GM12864 (cell line): ENCODE measurements around the gene SLC9A7.
"Not testable (repeated sequence)": the region's sequence is repeated elsewhere in the genome, so short reads cannot be mapped to it uniquely, and the experiment has no call there.

Experiments
- DNase-seq: peaks from one replicate; pipeline ENCODE4 v3.0.0-alpha.2; 2011; ENCODE audit warnings: low read depth
- H3K4me3 ChIP-seq: 2 replicates; pipeline ENCODE4 v1.5.1; 2011; ENCODE audit warnings: mild to moderate bottlenecking, low read depth, low read length, control low read depth
- TF ChIP-seq, protein P1 (sequence below): IDR thresholded peaks from 2 replicates; pipeline ENCODE4 v1.5.1; 2011; ENCODE audit warnings: low read depth, mild to moderate bottlenecking, moderate library complexity, low read length, control low read depth, inconsistent platforms; ENCODE audit errors: missing control alignments

Gene SLC9A7

DNA sequence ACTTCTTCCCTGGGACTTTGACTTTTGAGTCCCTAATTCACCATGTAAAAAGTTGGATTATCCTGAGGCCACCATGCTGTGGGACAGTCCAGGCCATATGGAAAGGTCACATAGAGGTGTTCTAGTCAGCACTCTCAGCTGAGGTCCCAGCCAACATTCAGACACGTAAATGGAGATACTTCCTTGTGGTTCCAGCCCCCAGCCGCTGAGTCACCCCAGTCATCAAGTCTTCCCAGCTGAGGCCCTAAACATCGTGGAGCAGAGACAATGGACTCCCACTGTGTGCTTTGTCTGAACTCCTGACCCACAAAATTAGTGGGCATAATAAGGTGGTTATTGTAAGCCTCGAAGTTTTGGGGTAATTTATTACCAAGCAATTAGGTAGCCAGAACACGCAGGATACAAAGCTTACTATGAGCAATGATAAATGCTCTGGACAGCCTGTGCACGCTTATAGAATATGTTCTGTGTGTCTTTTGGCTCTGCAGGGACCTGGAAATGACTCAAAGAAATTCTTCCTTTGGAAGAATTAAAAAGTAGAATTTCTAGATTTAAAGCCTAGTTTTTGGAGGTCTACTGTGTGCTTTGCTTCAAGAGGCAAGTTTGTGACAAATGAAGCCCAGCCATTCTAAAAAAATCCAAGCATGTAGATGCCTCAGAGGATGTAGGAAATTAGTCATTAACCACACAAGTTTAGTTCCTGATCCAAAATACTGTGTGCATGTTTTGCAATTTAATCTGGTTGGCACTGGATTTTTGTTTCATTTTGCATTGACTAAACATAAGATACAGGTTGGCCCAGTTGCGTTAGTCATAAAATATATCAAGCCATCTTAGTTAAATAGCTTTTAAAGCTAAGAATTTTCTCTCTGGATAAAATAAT, 33.2 kb upstream of the SLC9A7 start:
- no peak overlapping the region for H3K4me3 ChIP-seq
- TF ChIP-seq, protein P1, sequence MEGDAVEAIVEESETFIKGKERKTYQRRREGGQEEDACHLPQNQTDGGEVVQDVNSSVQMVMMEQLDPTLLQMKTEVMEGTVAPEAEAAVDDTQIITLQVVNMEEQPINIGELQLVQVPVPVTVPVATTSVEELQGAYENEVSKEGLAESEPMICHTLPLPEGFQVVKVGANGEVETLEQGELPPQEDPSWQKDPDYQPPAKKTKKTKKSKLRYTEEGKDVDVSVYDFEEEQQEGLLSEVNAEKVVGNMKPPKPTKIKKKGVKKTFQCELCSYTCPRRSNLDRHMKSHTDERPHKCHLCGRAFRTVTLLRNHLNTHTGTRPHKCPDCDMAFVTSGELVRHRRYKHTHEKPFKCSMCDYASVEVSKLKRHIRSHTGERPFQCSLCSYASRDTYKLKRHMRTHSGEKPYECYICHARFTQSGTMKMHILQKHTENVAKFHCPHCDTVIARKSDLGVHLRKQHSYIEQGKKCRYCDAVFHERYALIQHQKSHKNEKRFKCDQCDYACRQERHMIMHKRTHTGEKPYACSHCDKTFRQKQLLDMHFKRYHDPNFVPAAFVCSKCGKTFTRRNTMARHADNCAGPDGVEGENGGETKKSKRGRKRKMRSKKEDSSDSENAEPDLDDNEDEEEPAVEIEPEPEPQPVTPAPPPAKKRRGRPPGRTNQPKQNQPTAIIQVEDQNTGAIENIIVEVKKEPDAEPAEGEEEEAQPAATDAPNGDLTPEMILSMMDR = no peak
- DNase-seq = peak; percentile 16

DNA sequence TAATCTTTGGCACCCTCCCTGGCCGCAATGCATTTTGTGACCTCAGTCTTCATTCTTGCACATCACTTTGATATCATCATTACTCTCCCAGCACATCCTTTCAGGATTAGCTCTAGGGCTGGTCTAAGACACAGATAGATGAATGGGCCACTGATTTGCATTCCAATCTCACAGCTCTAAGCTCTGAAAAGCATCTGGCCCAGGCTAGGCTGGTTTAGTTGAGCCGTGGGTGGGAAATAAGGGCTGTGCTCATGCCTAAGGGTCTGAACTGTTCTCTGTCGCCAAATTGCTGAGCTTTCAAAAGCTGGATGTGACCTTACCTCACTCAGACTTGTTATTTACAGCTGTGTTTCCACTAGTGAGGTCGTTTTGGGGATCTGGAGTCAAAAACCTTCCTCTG, 30.0 kb upstream of the SLC9A7 start:
- TF ChIP-seq, protein P1 = no peak
- DNase-seq = no peak
- H3K4me3 ChIP-seq = no peak overlapping the region

DNA sequence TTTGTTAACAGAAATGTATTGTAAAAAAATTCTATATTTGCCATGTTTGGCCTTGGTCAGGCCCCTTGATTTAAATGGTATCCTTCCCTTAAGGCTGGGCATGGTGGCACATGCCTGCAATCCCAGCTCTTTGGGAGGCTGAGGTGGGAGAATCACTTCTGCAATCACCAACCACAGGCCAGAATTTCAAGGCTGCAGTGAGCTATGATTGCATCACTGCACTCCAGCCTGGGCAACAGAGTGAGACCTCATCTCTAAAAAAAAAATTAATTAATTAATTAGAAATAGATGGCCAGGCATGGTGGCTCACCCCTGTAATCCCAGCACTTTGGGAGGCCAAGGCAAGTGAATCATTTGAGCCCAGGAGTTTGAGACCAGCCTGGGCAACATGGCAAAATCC, 25.5 kb upstream of the SLC9A7 start:
- not testable (repeated sequence) for DNase-seq, H3K4me3 ChIP-seq

DNA sequence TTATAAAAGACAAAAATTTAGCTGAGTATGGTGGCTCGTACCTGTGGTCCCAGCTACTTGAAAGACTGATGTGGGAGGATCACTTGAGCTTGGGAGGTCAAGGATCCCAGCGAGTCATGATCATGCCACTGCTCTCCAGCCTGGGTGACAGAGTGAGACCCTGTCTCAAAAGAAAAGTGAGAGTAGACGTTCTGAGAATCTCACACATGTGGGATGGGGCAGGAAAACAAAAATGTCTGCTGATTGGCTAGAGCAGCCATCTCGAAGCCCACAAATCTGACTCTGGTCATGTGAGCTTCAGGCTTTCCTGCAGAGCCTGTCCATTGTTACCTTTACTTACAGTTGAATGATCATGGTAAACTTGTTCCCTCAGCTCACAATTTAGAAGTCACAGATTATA, 23.1 kb upstream of the SLC9A7 start:
- DNase-seq = no peak
- no peak overlapping the region for H3K4me3 ChIP-seq
- TF ChIP-seq, protein P1 = no peak

DNA sequence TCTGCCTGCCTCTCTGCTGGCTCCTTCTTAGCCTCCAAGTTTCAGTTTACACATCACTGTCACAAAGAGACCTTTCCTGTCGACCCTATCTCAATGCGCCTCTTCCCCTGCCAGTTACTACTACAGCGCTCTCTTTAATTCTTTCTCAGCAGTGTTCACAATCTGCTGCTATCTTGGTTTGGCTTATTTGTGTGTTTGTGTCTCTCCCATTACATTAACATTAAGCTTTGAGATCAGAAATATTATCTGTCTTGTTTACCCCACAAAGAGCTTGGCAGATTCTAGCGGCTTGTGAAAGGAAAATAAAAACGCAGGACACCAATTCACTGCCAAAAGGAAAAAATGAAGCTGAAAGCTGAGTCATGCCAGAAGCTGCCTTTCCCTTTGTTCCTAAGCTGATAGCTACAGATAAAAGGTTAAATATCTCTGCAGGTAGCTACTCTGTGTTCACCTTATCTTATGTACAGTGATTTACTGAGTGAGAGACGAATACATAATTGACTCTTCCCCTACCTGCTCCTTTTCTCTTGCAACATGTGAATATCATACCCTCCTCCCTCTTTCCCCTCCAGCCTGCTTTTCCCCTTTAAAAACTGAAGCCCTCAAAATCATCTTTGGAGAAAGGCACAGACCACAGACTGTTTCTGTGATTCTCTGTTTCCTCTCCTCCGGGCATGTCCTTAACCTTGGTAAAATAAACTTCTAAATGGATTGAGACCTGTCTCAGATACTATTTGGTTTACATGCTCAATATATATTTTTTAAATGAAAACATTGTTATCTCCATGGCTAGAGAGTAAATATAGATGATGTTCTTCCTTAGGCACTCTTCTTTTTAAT, 19.3 kb upstream of the SLC9A7 start:
- TF ChIP-seq, protein P1 = no peak
- no peak for DNase-seq
- no peak overlapping the region for H3K4me3 ChIP-seq

DNA sequence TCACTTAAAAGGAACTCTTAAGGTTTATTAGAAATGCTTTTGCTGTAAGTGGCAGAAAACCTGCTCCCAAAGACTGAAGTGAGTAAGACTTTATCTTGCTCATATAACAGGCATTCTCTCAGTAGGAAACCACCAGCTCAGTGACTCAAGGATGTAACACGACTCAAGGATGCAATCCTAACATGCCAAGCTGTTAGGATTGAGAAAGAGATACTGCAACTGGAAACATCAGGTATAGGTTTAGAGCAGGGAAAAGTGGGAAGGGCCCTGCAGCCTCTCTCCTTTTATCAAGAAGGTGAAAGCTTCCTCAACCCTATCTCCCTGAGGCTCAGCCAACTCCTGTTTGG, 11.9 kb upstream of the SLC9A7 start:
- H3K4me3 ChIP-seq = no peak overlapping the region
- DNase-seq = no peak
- TF ChIP-seq, protein P1 = no peak

DNA sequence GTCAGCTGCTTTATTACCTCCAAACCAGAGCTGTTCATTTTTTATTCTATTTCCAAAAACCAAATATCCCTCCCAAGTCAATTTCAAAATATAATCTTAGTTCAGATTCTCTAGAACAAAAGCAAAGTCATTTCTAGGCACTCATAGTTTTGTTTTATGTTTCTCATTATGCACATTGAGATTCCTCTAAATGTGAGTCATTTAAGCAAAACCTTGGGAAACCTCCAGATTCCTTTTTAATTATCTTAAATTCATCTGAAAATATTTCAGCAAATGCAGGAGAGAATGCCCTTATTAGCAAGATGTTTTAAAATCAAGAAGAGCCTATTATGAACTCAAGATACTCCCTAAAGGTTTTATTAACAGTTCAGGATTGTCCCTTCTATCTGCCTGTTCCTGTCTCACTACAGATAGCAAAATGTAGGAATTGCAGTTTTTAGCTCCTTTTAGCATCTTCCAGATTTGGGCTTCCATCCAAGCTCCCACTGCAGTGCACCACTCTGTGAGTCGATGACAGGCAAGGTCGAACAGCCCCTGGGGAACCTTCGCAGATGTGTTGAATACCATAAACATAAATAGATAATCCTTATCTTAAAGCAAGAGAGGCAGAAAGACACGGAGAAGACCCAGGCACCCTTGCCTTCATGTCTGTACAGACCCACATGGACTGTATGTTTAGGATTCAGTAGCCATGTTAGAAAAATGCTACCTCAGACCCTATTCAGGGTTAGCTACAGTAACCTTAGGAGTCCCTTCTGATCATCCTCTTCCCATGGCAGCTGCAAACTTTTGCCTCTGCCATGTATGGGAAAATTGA, 11.3 kb upstream of the SLC9A7 start:
- no peak for DNase-seq
- TF ChIP-seq, protein P1 = no peak
- no peak overlapping the region for H3K4me3 ChIP-seq
